Astrocyte of the cerebellum (primary cell): ENCODE data around the gene PBLD.

Source experiments
- DNase-seq: peaks from one replicate; pipeline ENCODE4 v3.0.0-alpha.2; 2011; ENCODE audit warnings: low read depth
- H3K4me3 ChIP-seq: 2 replicates; pipeline ENCODE4 v1.5.1; 2011; ENCODE audit warnings: mild to moderate bottlenecking, low read depth, low read length, moderate library complexity
- in situ Hi-C: cut with HindIII; loops from 2 replicates; pipeline ENCODE4 v1.10.0; 2017; ENCODE audit warnings: low sequenced_read_pairs
- TF ChIP-seq, protein P1 (sequence below): IDR thresholded peaks from 2 replicates; pipeline ENCODE4 v1.5.1; 2012; ENCODE audit warnings: low read length, low read depth, moderate library complexity, mild to moderate bottlenecking; ENCODE audit errors: missing control alignments

Gene PBLD

DNA sequence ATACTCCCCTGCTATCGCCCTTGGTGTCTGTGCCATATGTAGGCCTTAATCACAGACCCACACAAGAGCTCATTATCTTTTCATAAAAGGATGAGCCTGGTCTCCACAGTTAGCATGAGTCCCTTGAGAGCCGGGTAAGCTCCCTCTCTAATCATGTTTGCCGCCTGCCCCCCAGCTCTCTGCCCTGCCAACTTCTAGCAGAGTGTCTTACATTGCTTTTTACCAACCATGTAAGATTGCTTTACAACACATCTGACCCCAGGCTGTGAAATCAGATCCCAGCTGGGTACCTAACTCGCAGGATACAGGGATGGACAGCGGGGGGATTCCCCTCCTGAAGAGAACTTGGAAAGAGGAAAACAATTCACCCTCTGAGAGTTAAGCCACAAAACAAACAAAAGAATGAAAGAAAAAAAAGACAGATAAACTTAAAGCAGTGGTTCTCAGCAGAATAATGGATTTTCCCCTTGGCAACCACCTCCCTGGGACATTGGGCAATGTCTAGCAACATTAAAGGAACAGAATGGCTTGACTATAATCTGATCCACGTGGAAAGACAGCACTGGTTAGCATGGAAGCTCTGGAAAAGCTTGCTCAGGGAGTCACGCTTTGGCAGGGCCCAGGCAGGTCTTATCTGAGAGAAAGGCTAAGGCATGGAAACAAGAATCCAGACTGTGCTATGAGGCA is 61.4 kb downstream of the PBLD start:
- peak; percentile 59 for DNase-seq
- in situ Hi-C loops, result no loop called here
- TF ChIP-seq, protein P1, sequence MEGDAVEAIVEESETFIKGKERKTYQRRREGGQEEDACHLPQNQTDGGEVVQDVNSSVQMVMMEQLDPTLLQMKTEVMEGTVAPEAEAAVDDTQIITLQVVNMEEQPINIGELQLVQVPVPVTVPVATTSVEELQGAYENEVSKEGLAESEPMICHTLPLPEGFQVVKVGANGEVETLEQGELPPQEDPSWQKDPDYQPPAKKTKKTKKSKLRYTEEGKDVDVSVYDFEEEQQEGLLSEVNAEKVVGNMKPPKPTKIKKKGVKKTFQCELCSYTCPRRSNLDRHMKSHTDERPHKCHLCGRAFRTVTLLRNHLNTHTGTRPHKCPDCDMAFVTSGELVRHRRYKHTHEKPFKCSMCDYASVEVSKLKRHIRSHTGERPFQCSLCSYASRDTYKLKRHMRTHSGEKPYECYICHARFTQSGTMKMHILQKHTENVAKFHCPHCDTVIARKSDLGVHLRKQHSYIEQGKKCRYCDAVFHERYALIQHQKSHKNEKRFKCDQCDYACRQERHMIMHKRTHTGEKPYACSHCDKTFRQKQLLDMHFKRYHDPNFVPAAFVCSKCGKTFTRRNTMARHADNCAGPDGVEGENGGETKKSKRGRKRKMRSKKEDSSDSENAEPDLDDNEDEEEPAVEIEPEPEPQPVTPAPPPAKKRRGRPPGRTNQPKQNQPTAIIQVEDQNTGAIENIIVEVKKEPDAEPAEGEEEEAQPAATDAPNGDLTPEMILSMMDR, result no peak

DNA sequence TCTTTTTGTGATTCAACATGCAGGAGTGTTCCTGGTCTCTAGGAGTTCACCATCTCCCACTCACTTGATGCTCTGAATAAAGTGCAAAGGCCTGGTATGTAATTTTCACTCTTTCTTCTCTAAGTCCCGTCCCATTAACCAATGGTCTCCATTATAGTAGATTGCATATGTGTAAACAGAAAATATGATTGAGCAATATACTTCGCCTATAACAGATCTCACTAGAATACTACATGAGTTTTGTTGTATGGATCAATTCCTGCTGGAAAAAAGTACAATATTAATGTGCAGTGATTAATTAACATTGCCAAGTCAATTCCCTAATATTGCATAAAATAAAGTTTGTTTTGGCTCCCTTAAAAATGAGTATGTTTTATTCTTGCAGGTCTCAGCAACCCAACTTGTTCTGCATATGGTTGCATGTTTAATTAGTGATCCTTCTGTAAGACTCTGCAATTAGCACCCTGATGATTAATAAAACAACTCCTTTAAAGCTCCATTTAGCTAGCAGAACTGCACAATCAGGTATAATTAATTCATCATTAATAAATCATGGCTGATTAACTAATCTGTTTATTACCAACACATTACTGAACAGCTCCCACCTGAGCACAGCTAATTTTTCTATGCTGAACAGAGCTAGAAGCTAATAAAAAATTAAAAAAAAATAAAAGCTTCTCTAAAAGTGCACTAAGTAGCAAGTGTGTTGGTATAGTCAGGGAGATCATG is 63.0 kb downstream of the PBLD start:
- TF ChIP-seq, protein P1, result no peak
- H3K4me3 ChIP-seq, result no peak overlapping the region
- in situ Hi-C loops, result no loop called here
- DNase-seq, result no peak

More for the DNA sequence above, 61.4 kb downstream of the PBLD start:
- H3K4me3 ChIP-seq, result no peak overlapping the region

DNA sequence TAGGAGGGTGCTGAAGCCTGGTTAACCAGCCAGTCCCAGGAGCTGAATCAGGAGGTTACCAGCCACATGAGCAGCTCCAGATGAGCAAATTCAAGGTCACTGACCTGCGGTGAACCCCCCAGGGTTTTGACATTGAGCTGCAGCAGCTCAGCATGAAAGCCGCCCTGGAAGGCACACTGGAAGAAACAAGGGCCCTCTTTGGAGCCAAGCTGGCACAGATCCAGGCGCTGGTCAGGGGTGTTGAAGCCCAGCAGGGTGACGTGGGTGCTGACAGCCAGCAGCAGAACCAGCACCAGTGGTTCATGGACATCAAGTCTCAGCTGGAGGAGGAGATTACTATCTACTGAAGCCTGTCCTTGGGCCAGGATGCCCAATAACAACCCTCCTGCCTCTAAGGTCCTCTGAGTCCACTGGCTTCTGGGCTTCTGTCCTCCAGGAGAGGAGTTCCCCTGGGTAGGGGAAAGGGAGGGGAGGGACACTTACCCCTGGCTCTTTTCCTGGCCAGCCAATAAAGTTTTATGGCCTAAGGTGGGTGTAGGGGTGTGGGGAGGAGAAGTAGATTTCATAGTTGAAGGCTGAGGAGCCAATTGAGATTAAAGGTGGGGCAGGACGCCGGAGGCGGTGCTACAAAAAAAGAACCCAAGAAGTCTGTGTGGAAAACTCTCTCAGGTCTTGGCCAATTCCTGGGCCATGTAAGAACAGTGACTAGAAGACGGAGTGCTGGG is 71.4 kb downstream of the PBLD start:
- TF ChIP-seq, protein P1, result no peak
- no peak for DNase-seq
- in situ Hi-C loops, result no loop called here
- H3K4me3 ChIP-seq, result no peak overlapping the region

DNA sequence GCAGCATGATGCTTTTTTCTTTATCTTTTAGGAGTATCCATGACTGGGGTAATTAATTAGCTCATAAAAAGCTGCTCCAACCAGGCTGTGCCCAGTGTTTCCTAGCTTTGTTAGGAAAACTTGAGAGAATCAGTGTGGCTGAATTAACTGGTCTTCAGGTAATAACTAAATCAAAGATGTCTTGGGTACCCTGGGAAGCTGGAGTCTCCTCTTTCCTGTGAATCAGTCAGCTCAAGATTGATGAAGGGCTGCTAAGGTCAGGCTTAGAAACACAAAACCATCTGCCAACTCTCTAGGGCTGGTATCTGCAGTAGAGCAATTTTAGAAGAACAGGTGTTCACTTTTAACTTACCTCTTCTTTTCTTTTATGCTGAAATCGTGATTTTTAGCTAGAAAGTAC is 79.4 kb downstream of the PBLD start:
- no peak overlapping the region for H3K4me3 ChIP-seq
- in situ Hi-C loops, result no loop called here
- DNase-seq, result no peak
- TF ChIP-seq, protein P1, result no peak

DNA sequence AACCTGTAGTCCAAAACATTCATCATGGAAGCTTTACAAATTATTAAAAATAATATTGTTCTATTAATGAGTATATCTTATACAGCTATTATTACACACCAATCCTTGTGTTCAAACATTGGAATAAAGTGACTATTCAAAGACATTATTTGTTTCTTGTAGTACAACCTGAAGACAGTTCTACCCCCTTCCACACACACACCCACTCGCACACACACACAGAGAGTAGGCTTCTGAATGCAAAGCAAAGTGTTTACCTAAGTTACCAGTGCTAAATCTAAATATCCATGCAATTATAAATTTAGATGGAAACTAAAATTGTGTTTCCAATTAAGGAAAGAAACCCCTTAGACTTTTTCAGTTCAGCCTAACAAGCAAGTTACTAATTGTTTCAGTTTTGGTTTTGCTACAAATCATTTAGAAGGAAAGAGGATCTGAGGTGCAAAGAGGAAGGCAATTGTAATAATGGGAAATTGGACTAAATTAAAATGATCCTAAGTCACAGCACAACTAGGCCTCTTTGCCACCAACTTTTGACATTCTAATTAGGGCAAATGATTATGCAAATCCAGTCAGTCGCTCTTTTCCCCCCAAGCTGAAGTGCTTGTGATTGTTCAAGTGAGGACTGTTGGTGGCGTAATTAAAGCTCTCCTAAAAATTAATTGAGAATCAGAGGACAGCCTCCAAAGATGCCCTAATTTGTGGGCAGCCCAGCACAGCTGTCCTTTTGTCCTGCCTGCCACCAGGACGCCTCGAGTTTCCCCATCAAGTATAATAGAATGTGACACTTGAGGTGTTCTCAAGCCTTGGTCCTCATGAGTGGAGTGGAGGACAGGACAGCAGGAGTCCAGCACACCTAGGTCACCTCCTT is 80.9 kb downstream of the PBLD start:
- no peak for DNase-seq
- TF ChIP-seq, protein P1, result no peak
- in situ Hi-C loops, result no loop called here
- H3K4me3 ChIP-seq, result no peak overlapping the region

DNA sequence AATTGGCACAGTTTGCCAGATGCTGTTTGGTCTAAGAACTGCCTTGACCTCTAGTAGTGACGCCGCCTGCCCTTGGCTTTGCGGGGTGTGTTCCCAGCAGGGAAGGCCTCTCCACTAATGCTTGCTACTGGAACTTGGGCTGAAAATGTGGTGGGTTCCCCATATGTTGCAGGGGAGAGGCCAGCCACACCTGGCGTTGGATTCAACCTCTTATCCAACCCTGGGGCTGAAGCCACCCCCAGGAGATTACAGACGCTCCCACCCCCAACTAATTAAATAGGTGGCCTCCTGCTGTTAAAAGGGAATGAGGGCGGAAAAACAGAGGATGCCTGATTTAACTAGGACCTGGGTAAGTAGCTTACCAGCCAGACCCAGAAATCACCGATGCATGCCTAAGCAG is 81.6 kb downstream of the PBLD start:
- H3K4me3 ChIP-seq, result no peak overlapping the region
- in situ Hi-C loops, result no loop called here
- TF ChIP-seq, protein P1, result no peak
- no peak for DNase-seq
